Neutrophil (primary cell): ENCODE measurements around the gene SPPL2A.

Experiments
- H3K27ac ChIP-seq: fragments of 200-600 bp; sonication (generic); 2 replicates; pipeline ENCODE4 v1.5.1; 2016; ENCODE audit warnings: mild to moderate bottlenecking, moderate library complexity
- H3K27me3 ChIP-seq: fragments of 200-600 bp; sonication (generic); 2 replicates; pipeline ENCODE4 v1.6.0; 2016; ENCODE audit warnings: mild to moderate bottlenecking
- H3K36me3 ChIP-seq: fragments of 200-600 bp; sonication (generic); 2 replicates; pipeline ENCODE4 v1.5.1; 2017
- H3K4me1 ChIP-seq, 2 experiments: fragments of 200-600 bp in 1 of 2; sonication (generic) in 1 of 2; 1 replicate in 1 of 2; 2 replicates in 1 of 2; pipeline versions ENCODE4 v1.5.1 to v1.6.1; 2013 to 2016; ENCODE audit warnings: low read depth in 1 of 2, low read length in 1 of 2, mild to moderate bottlenecking in 1 of 2, moderate library complexity in 1 of 2; ENCODE audit not compliant: control insufficient read depth in 1 of 2, insufficient read depth in 1 of 2
- H3K4me3 ChIP-seq, 2 experiments: fragments of 200-600 bp in 1 of 2; sonication (generic) in 1 of 2; 1 replicate in 1 of 2; 2 replicates in 1 of 2; pipeline ENCODE4 v1.5.1; 2013 to 2016; ENCODE audit warnings: low read depth in 1 of 2, low read length in 1 of 2, mild to moderate bottlenecking in 1 of 2, moderate library complexity in 1 of 2
- H3K9me3 ChIP-seq: fragments of 200-600 bp; sonication (generic); 2 replicates; pipeline ENCODE4 v1.5.1; 2016
- CTCF ChIP-seq: fragments of 200-600 bp; sonication (generic); IDR thresholded peaks from 2 replicates; pipeline ENCODE4 v1.5.1; 2016; ENCODE audit warnings: antibody characterized with exemption

Gene SPPL2A

GRCh38 chr15:50750227-50750705, 15.2 kb downstream of the SPPL2A start:
- H3K27me3 ChIP-seq = no peaks in the 10 kb centered on the region
- H3K4me1 ChIP-seq = no peaks in the 10 kb centered on the region
- no peak for TF ChIP-seq CTCF
- H3K9me3 ChIP-seq = no peaks in the 10 kb centered on the region
- no peak overlapping the region for H3K27ac ChIP-seq
- H3K4me3 ChIP-seq = no peak overlapping the region
- H3K36me3 ChIP-seq = peaks cover 52% of the 10 kb centered on the region

DNA sequence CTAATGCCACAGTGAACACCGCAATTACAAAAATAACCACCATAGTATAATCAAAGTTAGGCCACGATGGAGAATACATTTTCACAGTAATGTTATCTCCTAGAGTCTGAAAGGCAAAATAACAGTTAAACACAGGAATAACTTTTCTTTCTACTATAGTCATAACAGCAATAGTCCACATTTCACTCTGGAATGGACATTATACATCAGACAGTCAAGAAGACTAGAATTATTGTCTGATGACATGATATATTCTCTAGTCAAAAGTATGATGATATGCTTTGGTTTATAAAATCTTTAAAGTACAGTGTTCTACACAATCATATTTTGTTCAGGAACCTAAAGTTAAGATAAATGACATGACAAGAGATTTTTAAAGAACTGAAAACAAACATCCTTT, 18.0 kb downstream of the SPPL2A start:
- no peaks in the 10 kb centered on the region for H3K27me3 ChIP-seq
- H3K4me1 ChIP-seq = no peaks in the 10 kb centered on the region

DNA sequence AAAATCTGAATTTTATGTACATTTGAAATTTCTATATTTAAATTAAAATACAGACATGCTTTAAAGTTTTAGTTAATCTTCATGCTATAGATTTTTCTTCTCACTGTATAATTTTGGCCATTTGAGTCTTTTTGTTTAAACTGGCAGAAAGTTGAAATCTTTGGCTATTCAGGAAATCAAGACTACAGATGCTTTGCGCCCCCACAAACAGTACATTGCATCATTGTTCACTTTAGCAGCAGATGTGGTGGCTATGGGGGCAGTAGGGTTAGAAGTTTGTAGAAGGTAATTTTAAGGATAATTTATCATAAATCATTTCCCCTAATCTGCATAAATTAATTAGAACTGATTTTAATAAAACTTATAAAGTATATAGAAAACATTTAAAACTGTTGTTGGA, 20.9 kb downstream of the SPPL2A start:
- TF ChIP-seq CTCF = no peak
- Histone ChIP-seq H3K9me3 (no peaks in the 10 kb centered on the region), H3K4me3 (no peak overlapping the region), H3K36me3 (peaks cover 76% of the 10 kb centered on the region), H3K27me3 (no peaks in the 10 kb centered on the region), H3K27ac (no peak overlapping the region), H3K4me1 (peaks cover 3 to 4% of the 10 kb centered on the region in 2 experiments)

More for the DNA sequence above, 18.0 kb downstream of the SPPL2A start:
- Histone ChIP-seq H3K9me3 (no peaks in the 10 kb centered on the region), H3K36me3 (peaks cover 72% of the 10 kb centered on the region), H3K27ac (no peak overlapping the region), H3K4me3 (no peak overlapping the region)
- TF ChIP-seq CTCF = no peak

DNA sequence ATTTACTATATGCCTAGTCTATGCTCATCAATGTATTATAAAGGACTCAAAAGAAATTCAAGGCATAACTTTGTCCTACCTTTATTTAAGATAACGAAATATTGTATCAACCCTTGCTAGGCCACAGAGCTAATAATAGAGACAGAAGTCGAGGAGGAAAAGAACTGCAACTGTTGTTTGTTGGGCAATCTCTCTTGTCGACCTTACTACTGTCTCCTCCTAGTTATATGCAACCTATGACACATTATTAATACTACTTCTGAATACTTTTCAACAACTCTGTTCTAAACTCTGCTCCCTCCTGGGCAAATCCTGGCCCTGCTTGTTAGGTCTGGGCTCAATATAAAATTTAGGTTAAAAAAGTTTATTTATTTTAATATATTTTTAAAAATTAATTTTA, 24.6 kb downstream of the SPPL2A start:
- Histone ChIP-seq H3K36me3 (peaks cover 78% of the 10 kb centered on the region), H3K27ac (peak overlapping the region; percentile 4), H3K27me3 (no peaks in the 10 kb centered on the region), H3K4me1 (peaks cover 3 to 4% of the 10 kb centered on the region in 2 experiments), H3K4me3 (no peak overlapping the region), H3K9me3 (no peaks in the 10 kb centered on the region)
- TF ChIP-seq CTCF = no peak

GRCh38 chr15:50736823-50737222, 28.7 kb downstream of the SPPL2A start:
- Histone ChIP-seq H3K36me3 (peaks cover 85% of the 10 kb centered on the region), H3K27me3 (no peaks in the 10 kb centered on the region), H3K9me3 (no peaks in the 10 kb centered on the region), H3K4me3 (no peak overlapping the region), H3K27ac (no peak overlapping the region), H3K4me1 (peaks cover 3 to 4% of the 10 kb centered on the region in 2 experiments)
- no peak for TF ChIP-seq CTCF

DNA sequence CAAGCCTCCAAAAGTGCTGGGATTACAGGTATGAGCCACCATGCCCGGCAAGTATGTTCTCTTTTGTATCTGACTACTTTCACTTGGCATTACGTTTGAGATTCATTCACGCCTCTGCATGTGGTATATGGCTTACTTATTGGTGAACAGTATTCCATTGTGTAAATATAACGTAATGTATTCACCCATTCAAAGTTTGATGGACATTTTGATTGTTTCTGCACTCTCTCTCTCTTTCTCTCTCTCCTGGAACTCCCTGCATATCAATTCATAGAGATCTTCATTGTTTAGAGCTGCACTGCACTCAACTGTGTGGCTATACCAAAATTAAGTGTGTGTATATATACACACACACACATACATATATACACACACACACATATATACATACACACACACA, 30.4 kb downstream of the SPPL2A start:
- H3K27me3 ChIP-seq = no peaks in the 10 kb centered on the region
- H3K9me3 ChIP-seq = no peaks in the 10 kb centered on the region
- peaks cover 94% of the 10 kb centered on the region for H3K36me3 ChIP-seq
- H3K4me1 ChIP-seq = no peaks in the 10 kb centered on the region
- no peak overlapping the region for H3K4me3 ChIP-seq
- no peak for TF ChIP-seq CTCF
- no peak overlapping the region for H3K27ac ChIP-seq
